Measurements from ENCODE around the gene SHISA7. TPM values are rescaled to one million over a fixed set of nuclear protein-coding genes. Genes with fewer than 3 reads are reported as not detected.

Gene SHISA7
- total and polyA plus RNA-seq, 2 of the 4 experiments (the other 2 are of a cell fraction): not detected

DNA sequence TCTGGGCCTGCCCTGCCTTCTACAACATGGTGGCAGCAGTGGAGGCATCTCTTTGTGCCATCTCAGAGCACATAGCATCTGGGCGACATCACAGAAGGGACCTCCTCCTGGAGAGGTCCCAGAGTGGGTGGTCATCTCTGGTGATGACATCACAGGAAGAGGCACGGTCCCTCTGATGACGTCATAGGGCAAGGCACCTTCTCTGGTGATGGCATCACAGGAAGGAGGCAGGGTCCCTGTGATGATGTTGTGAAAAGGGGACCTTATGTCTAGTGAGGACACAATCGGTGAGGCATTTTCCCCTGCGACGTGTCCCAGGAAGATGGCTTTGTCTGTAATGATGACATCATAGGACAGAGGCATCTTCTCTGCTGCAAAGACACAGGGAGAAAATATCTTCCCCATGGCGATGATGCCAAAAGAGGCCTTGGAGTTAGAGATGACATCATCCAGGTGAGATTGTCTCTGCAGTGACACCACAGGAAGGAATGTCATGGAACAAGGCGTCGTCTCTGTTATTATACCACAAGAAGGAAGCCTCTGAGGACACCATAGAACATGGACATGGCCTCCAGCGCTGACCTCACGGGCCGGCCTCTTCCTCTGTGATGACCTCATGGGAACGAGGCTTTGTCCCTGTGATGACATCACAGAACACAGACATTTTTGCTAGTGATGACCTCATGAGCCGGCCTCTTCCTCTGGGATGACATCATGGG is 10.7 kb downstream of the SHISA7 start:
- H3K4me1 ChIP-seq (ENCODE audit: control insufficient read depth, insufficient read depth, low read length): no peaks in the 10 kb centered on the region
- no peak overlapping the region for H3K56ac ChIP-seq (ENCODE audit: extremely low read depth, insufficient read depth, low read length)
- peaks cover 11% of the 10 kb centered on the region; the same call in 1 of the 2 replicates for H3K9me1 ChIP-seq (ENCODE audit: insufficient read depth, low read length)
- BruUV-seq (replicated peaks): no TSS peak
- no peak overlapping the region for H3K4me3 ChIP-seq (ENCODE audit: insufficient read depth, low read depth, low read length)
- intact Hi-C loops (cut with micrococcal nuclease) (no loop called here), dilution Hi-C loops (cut with HindIII; ENCODE audit: low sequenced_read_pairs, unreplicated experiment) (no loop called here), in situ Hi-C loops (cut with MboI; ENCODE audit: low sequenced_read_pairs) (no loop called here)
- no peak overlapping the region for H4K91ac ChIP-seq (ENCODE audit: insufficient read depth, low read depth, low read length)
- H3K18ac ChIP-seq (ENCODE audit: low read depth, low read length): no peak overlapping the region
- peaks cover 18% of the 10 kb centered on the region for H3K27me3 ChIP-seq (ENCODE audit: control insufficient read depth, insufficient read depth, low read length)
- no peaks in the 10 kb centered on the region for H3K36me3 ChIP-seq (ENCODE audit: control insufficient read depth, insufficient read depth, low read length)
- no peak overlapping the region for H3K4ac ChIP-seq (ENCODE audit: low read depth, low read length)
- no peak overlapping the region for H2BK5ac ChIP-seq (ENCODE audit: low read depth, low read length, poor library complexity, severe bottlenecking)
- no peaks in the 10 kb centered on the region; the same call in 1 of the 2 replicates for H4K20me1 ChIP-seq (ENCODE audit: insufficient read depth, low read length)
- H3K4me2 ChIP-seq (ENCODE audit: low read depth, low read length): no peak overlapping the region
- H2AK5ac ChIP-seq (ENCODE audit: low read depth, low read length): no peak overlapping the region
- TF ChIP-seq RCOR1 (IDR thresholded peaks at IDR 0.05; ENCODE audit: insufficient replicate concordance, low read length) (no peak), MAFK (IDR thresholded peaks at IDR 0.05; ENCODE audit: low read depth, low read length) (no peak), POLR2A (IDR thresholded peaks at IDR 0.05; ENCODE audit: low read depth, low read length) (no peak), RFX5 (IDR thresholded peaks at IDR 0.05; ENCODE audit: low read depth, low read length) (no peak), NFE2L2 (IDR thresholded peaks at IDR 0.05; ENCODE audit: low read depth, low read length) (no peak), MAZ (IDR thresholded peaks at IDR 0.05; ENCODE audit: borderline replicate concordance, low read depth, low read length) (no peak)
- H2BK15ac ChIP-seq (ENCODE audit: low read depth, low read length): no peak overlapping the region
- POLR2A ChIA-PET (ENCODE audit: unreplicated experiment): no interaction called here
- WGBS, 2 experiments (ENCODE audit: extremely low coverage in 2 of 2, insufficient read length in 1 of 2): 87% methylated on average over 5 of the region's 14 CpGs; no CpG with 5 or more reads in 1 of the 2 experiments
- H3K14ac ChIP-seq (replicated peaks; ENCODE audit: low read depth, low read length): no peak overlapping the region
- H3K23ac ChIP-seq (ENCODE audit: low read depth, low read length): no peak overlapping the region
- DNase-seq (no peak), ATAC-seq (ENCODE audit: low read depth) (no peak)
- H3K9me3 ChIP-seq (ENCODE audit: control insufficient read depth, insufficient read depth, low read length): peaks cover 3% of the 10 kb centered on the region
- no peak overlapping the region for H4K8ac ChIP-seq (ENCODE audit: low read depth in 2 of 2, low read length in 2 of 2)
- H2BK20ac ChIP-seq (ENCODE audit: low read depth, low read length): no peak overlapping the region
- CTCF ChIA-PET: no interaction called here
- peak overlapping the region; percentile 15 for H2AFZ ChIP-seq (replicated peaks; ENCODE audit: low read length, poor library complexity)
- no peak overlapping the region for H4K5ac ChIP-seq (ENCODE audit: low read depth, low read length)
- no peak overlapping the region for H3K9ac ChIP-seq (ENCODE audit: low read depth, low read length)
- no peak overlapping the region for H3K27ac ChIP-seq (ENCODE audit: insufficient read depth, low read length)
- no peak overlapping the region for H2AK9ac ChIP-seq (replicated peaks; ENCODE audit: low read depth, low read length, poor library complexity)
- no peak overlapping the region for H2BK120ac ChIP-seq (ENCODE audit: low read depth, low read length)
- no peaks in the 10 kb centered on the region for H3K79me1 ChIP-seq (ENCODE audit: low read depth in 1 of 2, low read length in 2 of 2)

Measured in IMR-90 (cell line).